Measurements from ENCODE around the gene PTPN2.

PTPN2 gene

GRCh38 chr18:12751891-12752290 lies 132.1 kb downstream of the PTPN2 start:
- peaks cover 1% of the 10 kb centered on the region for H3K36me3 Mint-ChIP-seq (ENCODE audit: low read depth)
- no peak overlapping the region for H3K4me3 Mint-ChIP-seq
- no peaks in the 10 kb centered on the region for H3K27me3 Mint-ChIP-seq (ENCODE audit: low read depth)
- no peaks in the 10 kb centered on the region for H3K9me3 Mint-ChIP-seq
- H3K27ac Mint-ChIP-seq = no peak overlapping the region
- peaks cover 14% of the 10 kb centered on the region for H3K4me1 Mint-ChIP-seq (ENCODE audit: low read depth)

GRCh38 chr18:12751503-12751884 lies 132.5 kb downstream of the PTPN2 start:
- Mint-ChIP-seq H3K27me3 (ENCODE audit: low read depth) (no peaks in the 10 kb centered on the region), H3K27ac (no peak overlapping the region), H3K4me1 (ENCODE audit: low read depth) (peaks cover 14% of the 10 kb centered on the region), H3K9me3 (no peaks in the 10 kb centered on the region), H3K36me3 (ENCODE audit: low read depth) (peaks cover 1% of the 10 kb centered on the region), H3K4me3 (no peak overlapping the region)

GRCh38 chr18:12750715-12751502 lies 133.1 kb downstream of the PTPN2 start:
- Mint-ChIP-seq H3K4me3 (no peak overlapping the region), H3K9me3 (no peaks in the 10 kb centered on the region), H3K27me3 (ENCODE audit: low read depth) (no peaks in the 10 kb centered on the region), H3K4me1 (ENCODE audit: low read depth) (peaks cover 14% of the 10 kb centered on the region), H3K36me3 (ENCODE audit: low read depth) (peaks cover 1% of the 10 kb centered on the region), H3K27ac (no peak overlapping the region)

GRCh38 chr18:12750076-12750714 lies 133.8 kb downstream of the PTPN2 start:
- Mint-ChIP-seq H3K27me3 (ENCODE audit: low read depth) (no peaks in the 10 kb centered on the region), H3K4me1 (ENCODE audit: low read depth) (peaks cover 14% of the 10 kb centered on the region), H3K27ac (peak overlapping the region; percentile 18), H3K36me3 (ENCODE audit: low read depth) (peaks cover 1% of the 10 kb centered on the region), H3K4me3 (peak overlapping the region; percentile 15), H3K9me3 (no peaks in the 10 kb centered on the region)

GRCh38 chr18:12749121-12749520 lies 134.9 kb downstream of the PTPN2 start:
- Mint-ChIP-seq H3K27ac (peak overlapping the region; percentile 38), H3K36me3 (ENCODE audit: low read depth) (peaks cover 1% of the 10 kb centered on the region), H3K27me3 (ENCODE audit: low read depth) (no peaks in the 10 kb centered on the region), H3K4me3 (no peak overlapping the region), H3K4me1 (ENCODE audit: low read depth) (peaks cover 16% of the 10 kb centered on the region), H3K9me3 (no peaks in the 10 kb centered on the region)

GRCh38 chr18:12748671-12749070 lies 135.4 kb downstream of the PTPN2 start:
- H3K27me3 Mint-ChIP-seq (ENCODE audit: low read depth) = no peaks in the 10 kb centered on the region
- H3K4me1 Mint-ChIP-seq (ENCODE audit: low read depth) = peaks cover 16% of the 10 kb centered on the region
- H3K36me3 Mint-ChIP-seq (ENCODE audit: low read depth) = peaks cover 1% of the 10 kb centered on the region
- no peaks in the 10 kb centered on the region for H3K9me3 Mint-ChIP-seq
- no peak overlapping the region for H3K4me3 Mint-ChIP-seq
- no peak overlapping the region for H3K27ac Mint-ChIP-seq

- Mint-ChIP-seq H3K4me1 (ENCODE audit: low read depth) (peaks cover 16% of the 10 kb centered on the region), H3K27me3 (ENCODE audit: low read depth) (no peaks in the 10 kb centered on the region), H3K9me3 (no peaks in the 10 kb centered on the region), H3K27ac (no peak overlapping the region), H3K36me3 (ENCODE audit: low read depth) (peaks cover 1% of the 10 kb centered on the region), H3K4me3 (no peak overlapping the region)
Measured at GRCh38 chr18:12747530-12748315, 136.3 kb downstream of the PTPN2 start.

GRCh38 chr18:12745095-12745795 lies 138.8 kb downstream of the PTPN2 start:
- Mint-ChIP-seq H3K4me3 (no peak overlapping the region), H3K36me3 (ENCODE audit: low read depth) (no peaks in the 10 kb centered on the region), H3K27ac (no peak overlapping the region), H3K27me3 (ENCODE audit: low read depth) (no peaks in the 10 kb centered on the region), H3K4me1 (ENCODE audit: low read depth) (peaks cover 14% of the 10 kb centered on the region), H3K9me3 (no peaks in the 10 kb centered on the region)

- Mint-ChIP-seq H3K36me3 (ENCODE audit: low read depth) (no peaks in the 10 kb centered on the region), H3K4me3 (no peak overlapping the region), H3K27ac (no peak overlapping the region), H3K27me3 (ENCODE audit: low read depth) (no peaks in the 10 kb centered on the region), H3K9me3 (no peaks in the 10 kb centered on the region), H3K4me1 (ENCODE audit: low read depth) (peaks cover 4% of the 10 kb centered on the region)
Measured at GRCh38 chr18:12744103-12744502, 139.9 kb downstream of the PTPN2 start.

- Mint-ChIP-seq H3K27ac (no peak overlapping the region), H3K27me3 (ENCODE audit: low read depth) (no peaks in the 10 kb centered on the region), H3K4me3 (no peak overlapping the region), H3K9me3 (no peaks in the 10 kb centered on the region), H3K4me1 (ENCODE audit: low read depth) (peaks cover 2% of the 10 kb centered on the region), H3K36me3 (ENCODE audit: low read depth) (no peaks in the 10 kb centered on the region)
Measured at GRCh38 chr18:12742453-12742852, 141.6 kb downstream of the PTPN2 start.

All from T-helper 1 cell treated with Interleukin-12 subunit alpha and Interleukin-12 subunit beta and Interleukin-4 antibody, amounts not matched to agents 30 μg/mL and 1 μg/mL, for 36 hours (primary cell).